ENCODE measurements around the gene RREB1.

Gene RREB1

GRCh38 chr6:7249391-7249790 is 141.6 kb downstream of the RREB1 start:
- no peak for TF ChIP-seq CTCF (IDR thresholded peaks at IDR 0.05; ENCODE audit: insufficient read depth, low read length, missing control alignments)
- no peak for DNase-seq (ENCODE audit: low read depth, low spot score)
- CTCF ChIA-PET: interaction anchor here (1.1 to 3.5 kb wide), 7 partner anchors 10 to 525 kb away, joined by 3 to 12 read pairs (median 5); no protein-coding TSS in a partner anchor
- H3K4me3 ChIP-seq (ENCODE audit: low read depth, low read length): no peak overlapping the region
- POLR2A ChIA-PET: no interaction called here

GRCh38 chr6:7249946-7250643 is 142.3 kb downstream of the RREB1 start:
- ChIA-PET POLR2A (no interaction called here), CTCF (interaction anchor here (1.1 to 3.5 kb wide), 8 partner anchors 9 to 526 kb away, joined by 3 to 12 read pairs (median 4); no protein-coding TSS in a partner anchor)
- no peak for DNase-seq (ENCODE audit: low read depth, low spot score)
- H3K4me3 ChIP-seq (ENCODE audit: low read depth, low read length): no peak overlapping the region
- no peak for TF ChIP-seq CTCF (IDR thresholded peaks at IDR 0.05; ENCODE audit: insufficient read depth, low read length, missing control alignments)

GRCh38 chr6:7250812-7251211 is 143.1 kb downstream of the RREB1 start:
- H3K4me3 ChIP-seq (ENCODE audit: low read depth, low read length): no peak overlapping the region
- CTCF ChIA-PET: interaction anchor here (0.7 to 3.5 kb wide), 6 partner anchors 8 to 574 kb away, joined by 3 to 25 read pairs (median 4); no protein-coding TSS in a partner anchor

GRCh38 chr6:7251646-7252260 is 144.0 kb downstream of the RREB1 start:
- POLR2A ChIA-PET: no interaction called here
- CTCF ChIA-PET: interaction anchor here (1.2 to 3.5 kb wide), 7 partner anchors 9 to 575 kb away, joined by 3 to 25 read pairs (median 4); no protein-coding TSS in a partner anchor
- DNase-seq (ENCODE audit: low read depth, low spot score): no peak
- TF ChIP-seq CTCF (IDR thresholded peaks at IDR 0.05; ENCODE audit: insufficient read depth, low read length, missing control alignments): no peak
- H3K4me3 ChIP-seq (ENCODE audit: low read depth, low read length): no peak overlapping the region

More at GRCh38 chr6:7250812-7251211, 143.1 kb downstream of the RREB1 start:
- no peak for TF ChIP-seq CTCF (IDR thresholded peaks at IDR 0.05; ENCODE audit: insufficient read depth, low read length, missing control alignments)
- POLR2A ChIA-PET: no interaction called here
- no peak for DNase-seq (ENCODE audit: low read depth, low spot score)

GRCh38 chr6:7252390-7252789 is 144.6 kb downstream of the RREB1 start:
- ChIA-PET POLR2A (no interaction called here), CTCF (interaction anchor here (1.1 to 3.5 kb wide), 8 partner anchors 9 to 576 kb away, joined by 3 to 25 read pairs (median 4); no protein-coding TSS in a partner anchor)
- no peak overlapping the region for H3K4me3 ChIP-seq (ENCODE audit: low read depth, low read length)
- no peak for TF ChIP-seq CTCF (IDR thresholded peaks at IDR 0.05; ENCODE audit: insufficient read depth, low read length, missing control alignments)
- no peak for DNase-seq (ENCODE audit: low read depth, low spot score)

Measured in AG04449 (cell line).